SW480 (cell line): ENCODE results near the gene RAB3C.

Source experiments
- DNase-seq: peaks from one replicate; pipeline ENCODE4 v3.0.0-alpha.2; 2016; ENCODE audit warnings: low spot score

The RAB3C gene

DNA sequence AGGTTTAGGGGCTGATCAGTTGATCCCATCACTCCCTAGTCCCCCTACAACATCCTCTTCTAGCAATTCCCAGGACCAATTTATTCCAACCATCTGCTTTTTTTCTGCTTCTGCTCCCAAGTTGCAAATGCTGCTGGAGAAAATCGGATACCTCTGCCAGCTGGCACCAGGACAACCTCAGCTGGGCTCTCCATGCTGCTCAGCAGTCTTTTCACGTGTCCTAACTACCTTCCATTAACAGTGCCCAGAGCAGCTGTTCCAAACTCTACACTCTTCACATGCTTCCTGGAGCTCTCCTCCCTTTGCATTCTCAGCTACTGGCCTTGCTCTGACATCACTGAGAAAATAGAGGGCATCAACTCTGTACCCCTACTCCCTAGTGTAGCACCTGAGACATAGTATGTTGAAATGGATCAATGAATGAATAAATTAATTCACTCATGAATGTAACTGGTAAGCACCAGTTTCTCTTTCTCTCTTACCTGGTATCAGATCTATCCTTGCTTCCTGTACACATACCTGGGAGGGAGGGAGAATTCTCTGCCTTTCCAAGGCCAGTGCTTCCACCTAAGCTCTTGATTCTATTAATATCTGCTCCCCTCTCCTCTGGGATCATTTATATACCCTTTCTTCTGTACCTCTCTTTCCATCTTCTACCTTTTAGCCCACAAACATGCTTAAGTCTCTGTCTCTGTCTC lies 191.0 kb downstream of the RAB3C start:
- DNase-seq: no peak

DNA sequence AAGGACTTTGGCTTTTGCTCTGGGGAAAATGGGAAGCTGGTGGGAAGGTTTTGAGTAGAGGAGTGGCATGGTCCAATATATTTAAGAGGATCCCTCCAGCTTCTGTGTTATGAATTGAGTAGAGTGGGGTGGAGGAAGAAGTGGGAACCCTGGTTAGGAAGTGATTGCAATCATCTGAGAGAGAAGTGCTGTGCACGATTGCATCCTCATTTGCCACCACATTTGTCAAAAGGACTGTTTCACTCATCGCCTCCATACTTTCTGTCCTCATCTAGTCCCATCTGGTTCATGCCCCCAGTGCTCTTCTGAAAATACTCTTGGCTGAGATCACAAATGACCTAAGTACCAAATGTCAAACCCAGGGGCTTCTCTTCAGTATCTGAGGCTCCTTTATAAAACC lies 192.1 kb downstream of the RAB3C start:
- DNase-seq: no peak

GRCh38 chr5:58775701-58776262 lies 192.9 kb downstream of the RAB3C start:
- no peak for DNase-seq

- DNase-seq: no peak
Observed at GRCh38 chr5:58776559-58776958, 193.7 kb downstream of the RAB3C start.

- no peak for DNase-seq
Observed at GRCh38 chr5:58778888-58779287, 196.0 kb downstream of the RAB3C start.

- no peak for DNase-seq
Observed at GRCh38 chr5:58786035-58786434, 203.2 kb downstream of the RAB3C start.

GRCh38 chr5:58786711-58787303 lies 203.9 kb downstream of the RAB3C start:
- no peak for DNase-seq

DNA sequence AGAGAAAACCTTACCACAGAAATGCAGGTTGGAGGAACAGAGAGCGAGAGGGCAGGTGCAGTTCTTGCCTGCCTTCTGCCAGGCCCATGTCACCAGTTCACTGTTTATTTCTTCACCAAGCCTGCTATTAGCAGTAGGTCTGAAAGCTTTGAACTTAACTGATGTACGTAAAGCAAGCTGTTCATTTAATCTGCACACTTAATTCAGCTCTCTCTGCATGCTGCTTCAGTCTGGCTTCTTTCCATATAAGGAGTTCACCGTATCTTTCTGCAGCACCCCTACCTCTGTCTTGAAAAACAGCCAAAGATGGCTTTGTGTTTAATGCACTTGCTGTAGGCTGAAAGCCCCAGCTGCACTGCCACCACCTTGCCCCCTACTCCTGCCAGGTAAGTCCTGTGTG lies 205.1 kb downstream of the RAB3C start:
- no peak for DNase-seq

DNA sequence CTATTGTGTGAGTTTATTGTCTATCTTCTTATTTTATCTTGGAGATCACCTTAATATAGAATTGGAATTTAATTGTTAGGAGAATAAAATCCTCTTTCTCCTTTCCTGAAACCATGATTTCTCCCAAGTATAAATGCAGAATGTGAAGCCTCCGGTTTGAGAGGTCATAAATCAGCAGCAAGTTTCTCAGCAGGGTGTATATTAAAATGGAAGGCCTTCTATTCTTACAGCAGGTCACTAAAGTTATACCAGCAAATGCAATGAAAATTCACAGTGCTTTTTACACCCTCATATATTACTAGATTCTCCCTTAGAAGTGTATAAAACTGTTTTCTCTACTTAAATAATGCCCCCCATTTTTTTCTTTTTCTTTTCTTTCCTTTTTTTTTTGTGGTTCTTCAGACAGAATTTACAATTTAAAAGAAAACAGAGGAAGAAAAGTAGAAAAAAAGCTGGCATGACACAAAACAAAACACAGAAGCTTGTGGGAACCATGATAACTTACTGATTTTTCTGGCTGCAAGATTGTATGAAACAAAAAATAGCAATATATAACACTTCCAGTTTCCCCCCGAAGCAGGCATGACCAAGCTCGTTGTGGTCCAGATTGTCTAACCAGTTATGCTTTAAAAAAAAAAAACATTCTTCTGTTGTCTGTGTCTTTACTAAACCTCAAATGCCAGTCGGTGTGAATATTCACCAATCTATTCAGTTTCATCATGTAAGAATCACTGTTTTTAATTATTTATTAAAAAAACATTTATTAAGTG lies 211.2 kb downstream of the RAB3C start:
- no peak for DNase-seq

GRCh38 chr5:58794875-58795274 lies 212.0 kb downstream of the RAB3C start:
- DNase-seq: no peak

DNA sequence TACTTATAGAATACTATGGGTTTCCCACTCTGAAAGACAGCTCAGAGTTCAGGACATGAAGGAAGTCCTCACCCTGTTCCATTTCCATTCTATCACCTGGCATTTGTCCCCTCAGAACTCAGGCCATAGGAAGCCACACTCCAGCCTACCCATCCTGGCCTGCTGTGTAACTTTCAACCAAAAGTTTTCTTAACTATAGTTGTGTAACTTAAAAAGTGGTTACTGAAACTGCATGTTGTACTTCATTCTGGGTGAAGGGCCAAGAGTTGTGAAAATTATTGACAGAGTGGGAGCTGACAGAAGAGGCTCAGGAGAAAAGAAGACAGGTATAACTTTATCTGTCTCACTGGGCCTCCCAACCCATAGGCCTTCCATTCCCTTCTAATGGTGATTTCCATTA lies 212.5 kb downstream of the RAB3C start:
- no peak for DNase-seq

DNA sequence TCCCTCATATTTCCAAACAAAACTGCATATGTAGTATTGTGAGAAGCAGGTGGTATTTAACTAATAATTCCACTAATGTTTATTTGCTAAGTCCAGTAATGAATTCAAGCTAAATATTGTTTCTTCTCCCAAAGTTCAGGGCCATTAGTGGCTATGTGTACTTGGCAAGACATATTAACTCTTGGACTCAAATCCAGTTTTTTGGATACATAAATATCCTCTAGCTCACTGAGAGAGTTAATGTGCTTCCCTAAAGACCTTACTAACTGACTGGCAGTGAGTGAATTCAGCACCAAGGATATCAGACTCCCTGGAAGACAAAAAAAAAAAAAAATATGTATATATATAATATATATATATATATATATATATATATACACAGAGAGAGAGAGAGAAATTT lies 214.1 kb downstream of the RAB3C start:
- DNase-seq: no peak

DNA sequence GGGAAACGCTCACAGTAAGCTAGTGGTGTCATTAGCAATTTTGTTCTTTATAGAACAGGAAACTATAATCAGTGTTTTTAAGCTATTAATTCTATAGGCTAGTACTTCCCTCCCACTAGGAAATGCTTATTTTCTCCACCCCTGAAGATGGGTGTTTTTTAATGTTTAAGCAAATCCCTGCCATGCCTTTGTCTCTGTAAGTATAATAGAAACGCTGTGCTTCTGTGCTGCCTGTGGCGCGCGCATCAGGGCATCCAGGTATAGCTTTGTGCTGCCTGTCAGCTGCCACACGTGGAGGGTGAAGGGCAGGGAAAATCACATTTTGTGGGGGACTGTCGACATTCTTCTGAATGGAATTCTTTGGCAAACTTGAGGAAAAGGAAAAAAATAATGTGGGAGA lies 217.5 kb downstream of the RAB3C start:
- DNase-seq: no peak

DNA sequence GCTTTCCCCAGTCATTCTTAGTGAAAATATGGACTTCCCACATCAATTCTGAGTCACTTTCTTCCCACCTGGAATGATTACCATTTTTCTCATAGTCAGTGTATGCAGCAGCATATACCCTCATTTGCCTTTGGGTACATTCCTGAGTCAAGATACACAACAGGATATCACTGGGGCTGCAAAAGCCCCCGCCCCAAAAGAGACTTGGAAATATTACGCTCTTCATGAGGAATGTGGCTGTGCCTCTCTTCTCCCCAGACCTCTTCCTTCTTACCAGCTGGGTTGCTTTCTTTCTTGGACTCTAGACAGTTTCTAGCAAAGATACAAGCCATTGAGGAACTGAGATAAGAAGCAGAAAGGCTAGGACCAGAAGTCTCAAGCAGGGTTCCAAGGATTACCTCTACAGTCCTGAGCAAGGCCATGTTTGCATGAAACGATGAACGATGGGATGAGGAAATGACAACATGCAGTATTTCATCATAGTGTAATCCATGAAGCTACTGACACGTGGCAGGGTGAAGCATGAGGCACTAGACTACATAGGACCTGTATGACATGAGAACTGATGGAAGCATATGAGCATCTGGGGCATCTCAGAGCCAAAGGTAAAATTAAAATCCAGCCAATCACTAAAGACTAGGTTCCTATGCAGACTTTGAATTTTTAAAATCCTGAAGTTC lies 218.1 kb downstream of the RAB3C start:
- DNase-seq: no peak

DNA sequence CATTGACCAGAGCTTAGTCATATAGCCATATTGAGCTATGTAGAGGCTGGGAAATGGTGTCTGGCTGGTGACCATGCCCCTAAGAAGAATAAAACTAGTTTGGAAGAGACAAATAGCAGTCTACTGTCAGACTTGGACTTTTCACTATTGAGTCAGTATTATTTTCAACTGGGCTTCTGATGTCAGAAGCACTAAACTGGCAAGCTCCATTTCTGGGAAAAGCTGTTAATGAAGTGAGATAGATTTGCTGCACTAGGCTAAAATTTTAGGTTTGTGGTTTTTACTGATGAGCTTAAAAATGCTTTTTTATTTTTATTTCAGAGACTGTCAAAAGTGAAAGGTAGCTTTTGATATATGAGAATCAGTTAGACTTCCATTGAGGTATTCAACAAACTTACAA lies 220.2 kb downstream of the RAB3C start:
- no peak for DNase-seq

- DNase-seq: no peak
Observed at GRCh38 chr5:58804291-58804690, 221.4 kb downstream of the RAB3C start.

- DNase-seq: no peak
Observed at GRCh38 chr5:58810086-58810485, 227.2 kb downstream of the RAB3C start.

DNA sequence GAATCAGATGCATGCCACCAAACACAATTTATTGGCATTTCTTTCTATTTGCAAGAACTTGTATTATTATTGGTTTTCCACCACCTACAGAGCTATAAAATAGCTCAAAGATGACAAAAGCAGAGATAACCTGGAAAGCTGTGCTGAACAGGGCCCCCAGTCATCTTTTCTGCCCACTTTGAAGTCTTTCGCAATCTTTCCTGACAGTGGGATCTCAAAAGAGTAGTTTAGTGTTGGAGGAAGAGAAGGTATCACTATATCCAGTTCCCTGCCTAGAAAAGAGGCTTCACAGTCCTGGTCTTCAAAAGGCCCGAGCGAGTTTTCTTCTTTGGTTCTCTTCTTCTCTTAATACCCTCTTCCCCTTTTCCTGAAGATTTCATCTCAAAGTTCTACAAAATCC lies 231.0 kb downstream of the RAB3C start:
- DNase-seq: no peak

DNA sequence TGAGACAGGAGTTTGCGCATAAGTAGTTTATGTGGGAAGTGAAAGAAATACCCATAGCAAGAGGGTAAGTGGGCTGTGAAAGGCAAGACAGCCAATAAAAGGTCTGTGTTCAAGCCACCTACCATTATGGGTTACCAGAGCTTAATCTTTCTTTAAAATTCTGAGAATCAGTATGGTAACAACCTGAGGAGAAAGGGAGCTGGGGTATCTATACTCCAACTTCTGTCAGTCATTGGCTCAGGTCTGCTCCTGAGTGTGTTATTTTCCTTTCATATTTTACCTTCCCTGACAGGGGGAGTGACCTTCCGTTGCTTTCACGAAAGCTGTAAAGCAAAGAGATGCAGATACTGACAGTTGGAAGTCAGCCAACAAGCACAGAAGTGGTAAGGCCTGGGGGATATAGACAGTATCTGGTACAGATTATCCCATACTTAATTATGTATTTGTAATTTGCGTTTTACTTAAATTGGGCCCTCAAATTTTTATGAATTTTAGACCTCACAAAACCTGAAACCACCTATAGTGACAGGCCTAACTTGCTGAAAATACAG lies 233.4 kb downstream of the RAB3C start:
- no peak for DNase-seq

DNA sequence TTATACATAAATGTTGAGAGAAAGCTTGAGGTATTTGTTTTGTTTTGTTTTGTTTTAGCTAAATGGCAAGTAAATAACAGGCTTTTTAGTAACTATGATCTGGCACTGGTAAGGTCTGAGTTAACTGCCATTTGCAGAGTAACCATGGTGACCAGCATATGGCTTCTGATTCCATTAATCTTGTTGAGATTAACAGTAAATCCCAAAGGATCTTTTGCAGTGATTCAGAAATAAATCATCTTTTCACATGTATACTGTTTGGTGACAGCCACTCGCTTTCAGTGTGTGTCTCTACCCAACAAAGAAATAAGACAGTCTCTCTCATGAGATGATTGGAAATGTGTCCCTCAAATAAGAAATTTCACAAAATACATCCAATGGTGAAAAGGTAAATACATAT lies 235.6 kb downstream of the RAB3C start:
- DNase-seq: no peak

DNA sequence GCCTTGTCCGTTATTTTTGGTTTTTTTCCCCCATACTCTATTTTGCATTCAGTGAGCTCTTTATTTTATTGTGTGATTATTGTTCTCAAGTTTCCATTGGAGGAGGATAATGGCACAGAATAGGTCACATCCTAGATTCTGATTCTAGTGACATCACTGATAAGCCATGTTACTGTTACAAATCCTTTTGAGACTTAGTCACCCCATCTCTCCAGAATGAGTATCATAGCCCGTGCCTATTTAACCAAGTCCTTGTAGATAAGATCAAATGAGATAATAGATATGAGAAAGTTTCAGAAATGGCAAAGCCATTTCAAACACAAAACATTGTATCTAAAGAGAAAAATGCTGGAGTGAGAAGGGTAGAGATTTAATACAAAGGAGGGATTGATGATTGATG lies 242.6 kb downstream of the RAB3C start:
- no peak for DNase-seq

- no peak for DNase-seq
Observed at GRCh38 chr5:58825899-58826298, 243.0 kb downstream of the RAB3C start.
